GM06990 (cell line): Measurements from ENCODE around the gene GPR26.

ENCODE experiments used
- DNase-seq: peaks from one replicate; pipeline ENCODE4 v3.0.0-alpha.2; 2011; ENCODE audit not compliant: insufficient read length; ENCODE audit errors: extremely low read depth
- H3K27me3 ChIP-seq: replicated peaks from 2 replicates; pipeline ENCODE4 v1.6.0; 2011; ENCODE audit warnings: low read length; ENCODE audit not compliant: control insufficient read depth, insufficient read depth
- H3K36me3 ChIP-seq: 2 replicates; pipeline ENCODE4 v1.5.1; 2011; ENCODE audit warnings: low read length; ENCODE audit not compliant: control insufficient read depth, insufficient read depth
- H3K4me3 ChIP-seq: replicated peaks from 2 replicates; pipeline ENCODE4 v1.5.1; 2011; ENCODE audit warnings: low read depth, mild to moderate bottlenecking, control low read depth, low read length
- CTCF ChIP-seq: IDR thresholded peaks from 2 replicates; pipeline ENCODE4 v1.5.1; 2011; ENCODE audit warnings: low read length, control low read depth, mild to moderate bottlenecking, inconsistent platforms; ENCODE audit not compliant: insufficient read depth, poor library complexity, severe bottlenecking

GPR26 gene

GRCh38 chr10:123741146-123741545, 75.0 kb downstream of the GPR26 start:
- DNase-seq = no peak
- TF ChIP-seq CTCF = no peak
- H3K4me3 ChIP-seq = no peak overlapping the region
- no peaks in the 10 kb centered on the region for H3K36me3 ChIP-seq
- peaks cover 2% of the 10 kb centered on the region for H3K27me3 ChIP-seq

GRCh38 chr10:123741711-123742110, 75.6 kb downstream of the GPR26 start:
- no peak for TF ChIP-seq CTCF
- H3K4me3 ChIP-seq = no peak overlapping the region
- H3K27me3 ChIP-seq = peaks cover 2% of the 10 kb centered on the region
- DNase-seq = no peak
- no peaks in the 10 kb centered on the region for H3K36me3 ChIP-seq

GRCh38 chr10:123742751-123743440, 76.7 kb downstream of the GPR26 start:
- DNase-seq = no peak
- no peaks in the 10 kb centered on the region for H3K36me3 ChIP-seq
- no peak overlapping the region for H3K4me3 ChIP-seq
- no peak for TF ChIP-seq CTCF
- peaks cover 2% of the 10 kb centered on the region for H3K27me3 ChIP-seq

- DNase-seq = no peak
- peaks cover 2% of the 10 kb centered on the region for H3K27me3 ChIP-seq
- no peak overlapping the region for H3K4me3 ChIP-seq
- no peak for TF ChIP-seq CTCF
- no peaks in the 10 kb centered on the region for H3K36me3 ChIP-seq
Measured at GRCh38 chr10:123743441-123744223, 77.5 kb downstream of the GPR26 start.

- H3K4me3 ChIP-seq = no peak overlapping the region
- no peak for TF ChIP-seq CTCF
- peaks cover 2% of the 10 kb centered on the region for H3K27me3 ChIP-seq
- H3K36me3 ChIP-seq = no peaks in the 10 kb centered on the region
- DNase-seq = no peak
Measured at GRCh38 chr10:123744224-123744536, 78.0 kb downstream of the GPR26 start.
